IPS-18c (cell line): ENCODE measurements around the gene RCAN2.

Experiments used
- H3K4me3 ChIP-seq: 2 replicates; pipeline ENCODE4 v1.7.0; 2013; ENCODE audit warnings: low read depth, mild to moderate bottlenecking, low read length, moderate library complexity; ENCODE audit not compliant: insufficient read depth
- H3K9me3 ChIP-seq: one replicate; pipeline ENCODE4 v1.6.1; 2013; ENCODE audit warnings: mild to moderate bottlenecking, low read length, moderate library complexity; ENCODE audit not compliant: control insufficient read depth, insufficient read depth

The RCAN2 gene

GRCh38 chr6:46454691-46455090 lies 36.6 kb downstream of the RCAN2 start:
- Histone ChIP-seq H3K4me3 (no peak overlapping the region), H3K9me3 (no peaks in the 10 kb centered on the region)

DNA sequence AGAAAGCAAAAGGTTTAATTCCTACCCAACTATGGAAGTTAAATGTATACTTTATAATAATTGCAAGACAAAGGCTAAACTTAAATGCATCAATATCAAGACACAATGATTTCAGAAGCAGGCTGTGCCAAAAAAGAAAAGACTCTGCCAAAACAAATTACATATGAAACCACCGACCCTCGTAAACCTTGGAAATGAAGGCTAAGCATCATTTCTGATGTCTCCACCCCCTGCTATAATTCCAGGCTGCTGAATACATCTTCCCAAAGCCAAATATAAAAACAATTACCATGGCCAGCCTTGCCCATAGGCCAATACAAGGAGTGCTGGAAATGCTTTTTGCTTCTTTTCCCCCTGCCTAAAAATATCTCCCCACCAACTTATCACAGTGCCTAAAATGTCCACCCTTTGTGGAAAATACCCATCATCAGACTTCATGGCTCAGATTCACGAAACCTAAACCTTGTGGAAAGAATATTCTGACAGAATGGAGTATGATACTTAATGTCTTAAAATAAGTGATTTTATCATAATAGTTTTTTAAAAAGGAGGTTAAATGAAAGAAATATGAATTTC lies 37.4 kb downstream of the RCAN2 start:
- Histone ChIP-seq H3K9me3 (no peaks in the 10 kb centered on the region), H3K4me3 (no peak overlapping the region)

DNA sequence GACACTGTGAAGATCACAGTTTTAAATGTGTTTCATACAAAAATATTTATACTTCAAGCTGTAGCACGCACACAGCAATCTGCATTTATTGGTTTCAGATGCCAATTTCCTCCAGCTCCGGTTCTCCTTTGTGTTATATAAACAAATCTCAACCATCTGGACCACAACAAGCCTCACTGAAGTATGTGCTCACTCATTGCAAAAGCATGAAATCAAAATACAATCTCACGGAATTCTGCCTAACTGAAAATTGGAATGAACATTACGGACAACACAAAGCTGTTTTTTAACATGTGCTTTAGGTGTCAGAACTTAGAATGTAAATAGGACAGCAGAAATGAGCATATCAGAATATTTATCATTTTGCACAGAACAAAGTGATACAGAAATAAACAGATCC lies 38.0 kb downstream of the RCAN2 start:
- Histone ChIP-seq H3K9me3 (no peaks in the 10 kb centered on the region), H3K4me3 (no peak overlapping the region)

DNA sequence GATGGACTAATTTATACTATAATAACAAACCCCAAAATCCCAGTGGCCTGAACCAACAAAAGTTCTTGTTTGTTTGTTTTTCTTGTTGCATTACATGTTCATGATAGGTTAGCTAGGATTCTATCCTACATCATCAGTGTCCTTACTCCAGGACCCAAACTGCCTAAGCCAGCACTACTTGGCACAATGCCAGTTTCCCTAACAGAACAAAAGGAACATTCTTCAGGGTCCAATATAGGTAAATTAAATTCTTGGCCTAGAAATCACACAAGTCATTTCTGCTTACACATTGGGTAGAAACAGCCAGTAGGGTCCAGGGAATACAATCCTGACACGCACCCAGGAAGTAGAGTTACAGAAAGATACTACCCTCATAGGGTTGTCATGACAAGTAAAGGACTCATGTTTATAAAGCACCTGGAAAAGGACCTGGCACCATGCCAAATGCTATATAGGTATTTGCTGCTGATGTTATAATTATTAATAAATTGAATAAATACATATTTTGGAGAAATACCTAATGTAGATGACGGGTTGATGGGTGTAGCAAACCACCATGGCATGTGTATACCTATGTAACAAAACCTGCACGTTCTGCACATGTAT lies 38.8 kb downstream of the RCAN2 start:
- no peak overlapping the region for H3K4me3 ChIP-seq
- no peaks in the 10 kb centered on the region for H3K9me3 ChIP-seq

DNA sequence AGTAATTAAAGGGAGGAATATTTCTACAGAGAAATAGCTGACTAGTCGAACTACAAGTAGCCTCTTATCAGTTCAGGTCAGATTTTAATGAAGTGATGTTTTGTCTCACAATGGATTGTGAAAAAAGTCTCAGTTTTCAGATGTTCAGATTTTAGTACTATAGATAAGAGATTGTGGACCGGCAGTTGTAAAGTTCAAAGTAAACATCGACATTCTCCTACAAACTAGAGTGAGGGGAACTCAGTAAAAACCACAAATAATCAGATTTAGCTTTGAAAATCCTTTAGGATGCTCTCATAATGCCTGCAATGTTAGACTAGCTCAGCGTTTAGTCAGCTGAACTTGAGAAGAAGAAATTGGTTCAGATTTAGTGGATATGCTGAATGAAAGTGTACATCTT lies 39.9 kb downstream of the RCAN2 start:
- Histone ChIP-seq H3K4me3 (no peak overlapping the region), H3K9me3 (no peaks in the 10 kb centered on the region)

DNA sequence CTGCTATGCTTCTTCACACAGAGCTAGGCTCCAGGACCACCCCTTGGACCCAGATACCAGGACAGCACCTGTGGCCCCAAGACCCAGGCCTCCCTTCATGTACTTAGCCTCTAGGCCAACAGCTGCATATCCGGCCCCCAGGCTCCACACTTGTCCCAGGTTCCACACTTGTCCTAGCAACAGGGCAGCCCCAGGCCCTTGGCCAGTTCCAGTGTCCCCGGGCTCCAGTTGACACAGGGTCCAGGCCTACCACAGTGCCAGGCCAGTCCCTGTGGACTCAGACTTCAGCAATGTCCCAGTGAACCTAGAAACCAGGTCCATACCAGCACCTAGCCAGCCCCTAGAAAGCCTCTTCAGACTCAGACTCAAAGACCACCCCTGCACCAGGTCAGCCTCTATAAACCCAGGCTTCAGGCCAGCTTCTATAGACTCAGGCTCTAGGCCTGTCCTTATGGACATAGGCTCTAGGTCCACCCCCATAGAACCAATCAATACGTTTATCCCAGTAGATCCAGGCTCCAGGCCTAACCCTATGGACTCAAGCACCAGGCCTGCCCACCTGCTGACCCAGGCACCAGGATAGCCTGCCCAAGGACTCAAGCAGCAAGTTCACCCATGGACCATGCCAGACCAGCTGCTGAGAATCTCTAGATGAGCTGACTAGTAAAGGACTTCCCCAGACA lies 46.3 kb downstream of the RCAN2 start:
- Histone ChIP-seq H3K9me3 (no peaks in the 10 kb centered on the region), H3K4me3 (no peak overlapping the region)

DNA sequence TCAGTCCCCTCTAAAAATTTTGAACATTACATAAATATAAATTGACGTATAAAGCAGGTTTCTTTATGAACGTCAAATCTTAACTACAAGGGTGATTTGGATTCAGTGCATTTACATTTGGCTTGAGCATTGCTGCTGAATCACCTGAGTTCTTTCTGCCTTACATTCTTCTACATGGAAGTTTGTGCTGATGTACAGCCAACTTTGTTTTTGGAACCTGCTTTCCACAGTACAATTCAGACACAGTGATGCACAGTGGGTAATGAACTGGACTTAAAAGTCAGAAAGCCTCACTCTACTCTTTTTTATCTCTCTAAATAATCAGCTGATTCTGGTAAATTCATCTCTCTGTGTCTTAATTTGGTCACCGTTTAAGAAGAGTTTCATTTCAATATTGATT lies 47.6 kb downstream of the RCAN2 start:
- Histone ChIP-seq H3K9me3 (no peaks in the 10 kb centered on the region), H3K4me3 (no peak overlapping the region)

GRCh38 chr6:46440641-46441040 lies 50.6 kb downstream of the RCAN2 start:
- H3K9me3 ChIP-seq = no peaks in the 10 kb centered on the region
- no peak overlapping the region for H3K4me3 ChIP-seq

DNA sequence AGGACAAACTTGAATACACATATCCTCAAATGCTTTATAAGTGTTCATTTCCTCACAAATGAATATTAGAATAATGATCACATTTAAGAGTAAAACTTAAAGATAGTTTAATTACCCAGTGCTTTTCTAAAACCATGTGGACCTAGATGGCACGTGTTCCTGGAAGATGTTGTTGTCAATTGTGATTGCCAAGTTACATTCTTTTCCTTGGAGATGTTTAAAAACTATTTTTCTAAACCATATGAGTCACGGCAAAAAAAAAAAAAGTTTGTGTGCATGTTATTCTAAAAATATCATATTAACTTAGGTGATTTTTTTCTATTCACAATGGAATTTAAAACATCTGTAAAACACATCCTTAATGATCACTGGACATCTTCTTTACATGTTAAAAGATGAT lies 51.1 kb downstream of the RCAN2 start:
- Histone ChIP-seq H3K9me3 (no peaks in the 10 kb centered on the region), H3K4me3 (no peak overlapping the region)

DNA sequence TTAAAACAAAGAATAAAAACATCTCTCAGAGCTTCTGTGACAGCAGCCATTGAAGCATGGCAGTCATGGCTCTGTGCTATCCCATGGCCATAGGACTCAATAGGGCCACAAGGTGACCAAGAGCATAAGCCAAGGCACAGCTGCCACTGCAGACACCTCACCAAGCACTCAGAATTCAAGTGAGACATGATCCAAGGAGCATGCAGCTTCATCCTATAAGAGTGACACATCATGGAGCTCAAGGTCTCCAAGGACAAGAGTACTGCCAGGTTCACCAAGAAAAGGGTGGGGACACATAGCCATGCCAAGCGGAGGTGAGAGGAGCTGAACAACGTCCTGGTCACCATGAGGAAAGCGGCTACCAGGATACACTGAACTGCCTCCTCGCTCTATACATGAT lies 53.0 kb downstream of the RCAN2 start:
- H3K4me3 ChIP-seq = no peak overlapping the region

DNA sequence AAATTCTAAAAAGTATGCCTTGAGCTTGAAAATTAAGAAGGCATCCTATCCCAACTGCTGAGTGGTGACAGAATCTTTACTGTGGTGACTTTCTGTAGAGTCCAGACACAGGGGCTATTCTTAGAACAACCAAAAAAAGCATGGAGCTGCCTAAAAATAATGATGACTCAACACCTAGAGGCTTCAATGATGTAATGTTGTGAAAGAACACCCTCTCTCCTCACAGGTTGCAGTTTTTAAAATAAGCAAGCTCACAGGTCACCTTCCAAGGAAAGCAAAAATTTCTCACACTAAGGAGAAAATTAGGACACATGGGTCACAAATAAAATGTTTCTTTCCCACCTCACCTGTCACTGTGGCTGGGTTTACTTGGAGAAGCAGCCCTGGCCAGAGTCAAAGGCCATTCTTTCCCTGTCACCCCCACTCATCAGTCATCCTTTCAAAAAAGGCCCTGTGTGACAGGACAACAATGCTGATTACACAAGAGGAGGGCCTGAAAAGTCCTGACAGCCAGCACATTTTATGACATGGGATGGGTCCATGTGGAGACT lies 53.5 kb downstream of the RCAN2 start:
- no peak overlapping the region for H3K4me3 ChIP-seq
- no peaks in the 10 kb centered on the region for H3K9me3 ChIP-seq

More for the DNA sequence above, 53.0 kb downstream of the RCAN2 start:
- H3K9me3 ChIP-seq = no peaks in the 10 kb centered on the region

DNA sequence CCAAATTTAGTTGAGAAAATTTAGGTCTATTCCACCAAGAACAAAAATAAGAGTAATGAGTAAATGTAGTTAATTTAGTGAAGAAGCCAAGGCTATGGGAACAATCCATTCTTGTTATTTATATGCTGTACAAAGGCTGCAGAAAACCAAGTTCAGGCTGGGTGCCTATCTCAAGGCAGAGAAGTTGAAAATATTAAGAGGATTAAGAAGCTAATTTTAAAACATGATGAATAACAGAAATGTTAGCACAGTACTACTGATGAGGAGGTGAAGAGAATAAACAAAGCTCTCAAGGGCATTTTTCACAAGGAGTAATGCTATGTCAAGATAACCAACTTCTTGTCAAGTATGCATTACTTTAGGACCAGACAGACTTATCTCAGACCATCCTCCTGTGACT lies 68.6 kb downstream of the RCAN2 start:
- H3K4me3 ChIP-seq = no peak overlapping the region

GRCh38 chr6:46421939-46422338 lies 69.3 kb downstream of the RCAN2 start:
- Histone ChIP-seq H3K9me3 (no peaks in the 10 kb centered on the region), H3K4me3 (no peak overlapping the region)

More for the DNA sequence above, 68.6 kb downstream of the RCAN2 start:
- no peaks in the 10 kb centered on the region for H3K9me3 ChIP-seq

- H3K4me3 ChIP-seq = no peak overlapping the region
Measured at GRCh38 chr6:46420921-46421638, 70.2 kb downstream of the RCAN2 start.

DNA sequence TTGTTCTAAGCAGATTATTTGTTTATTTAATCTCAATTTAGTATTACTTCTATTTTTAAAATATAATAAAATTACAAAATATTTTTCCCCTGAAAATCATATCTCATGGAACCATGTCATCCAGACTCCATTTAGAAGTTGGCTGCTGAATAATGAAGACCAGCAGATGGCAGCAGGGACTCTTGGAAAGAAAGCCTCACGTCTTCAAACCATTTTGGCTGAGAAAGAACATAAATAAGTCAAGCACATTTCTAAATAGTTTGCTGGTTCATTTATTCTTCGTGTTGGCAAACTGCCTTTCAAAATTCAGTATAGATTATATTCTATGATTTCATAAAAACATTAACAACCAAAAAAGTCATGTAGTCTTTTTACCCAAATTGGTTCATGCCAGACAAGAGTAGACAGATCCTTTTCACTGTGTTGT lies 71.7 kb downstream of the RCAN2 start:
- no peak overlapping the region for H3K4me3 ChIP-seq
- H3K9me3 ChIP-seq = no peaks in the 10 kb centered on the region

More at GRCh38 chr6:46420921-46421638, 70.2 kb downstream of the RCAN2 start:
- no peaks in the 10 kb centered on the region for H3K9me3 ChIP-seq

DNA sequence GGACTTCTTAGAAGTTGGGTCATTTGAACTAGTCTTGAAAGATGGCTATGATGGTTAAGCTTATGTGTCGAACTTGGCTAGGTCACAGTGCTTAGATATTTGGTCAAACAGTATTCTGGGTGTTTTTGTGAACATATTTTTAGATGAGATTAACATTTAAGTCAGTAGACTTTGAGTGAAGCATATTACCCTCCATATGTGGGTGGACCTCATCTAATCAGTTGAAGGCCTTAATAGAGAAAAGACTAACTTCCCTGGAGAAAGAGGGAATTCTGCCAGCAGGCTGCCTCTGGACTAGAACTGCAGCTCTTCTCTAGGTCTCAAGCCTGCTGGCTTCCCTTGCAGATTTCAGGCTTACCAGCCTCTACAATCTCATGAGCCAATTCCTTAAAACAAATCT lies 76.9 kb downstream of the RCAN2 start:
- H3K4me3 ChIP-seq = no peak overlapping the region
- no peaks in the 10 kb centered on the region for H3K9me3 ChIP-seq

DNA sequence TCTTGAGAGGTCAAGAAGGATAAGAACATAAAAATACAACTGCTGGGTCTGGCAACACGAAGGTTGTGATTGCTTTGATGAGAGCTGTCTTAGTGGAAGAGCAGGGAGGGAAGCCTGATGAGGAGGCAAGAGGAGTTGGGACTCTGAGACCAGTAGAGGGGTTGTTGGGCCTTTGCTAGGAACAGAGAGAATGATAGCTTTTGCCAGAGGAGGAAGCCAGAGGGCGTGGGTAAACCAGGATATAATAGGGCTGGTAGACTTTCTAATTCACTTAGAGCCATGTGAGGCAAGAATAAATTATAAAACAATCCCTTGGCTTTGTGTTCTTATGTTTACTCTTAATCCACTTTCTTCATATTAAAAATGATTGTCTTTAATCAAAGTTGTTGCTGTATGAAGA lies 78.6 kb downstream of the RCAN2 start:
- no peaks in the 10 kb centered on the region for H3K9me3 ChIP-seq
- no peak overlapping the region for H3K4me3 ChIP-seq
